Measurements from ENCODE around the gene CCDC89. TPM values are rescaled to one million over a fixed set of nuclear protein-coding genes. Genes with fewer than 3 reads are reported as not detected.

The CCDC89 gene
- total and polyA plus RNA-seq, 9 donors = 2.8 to 5.9 (median 5.1) TPM

DNA sequence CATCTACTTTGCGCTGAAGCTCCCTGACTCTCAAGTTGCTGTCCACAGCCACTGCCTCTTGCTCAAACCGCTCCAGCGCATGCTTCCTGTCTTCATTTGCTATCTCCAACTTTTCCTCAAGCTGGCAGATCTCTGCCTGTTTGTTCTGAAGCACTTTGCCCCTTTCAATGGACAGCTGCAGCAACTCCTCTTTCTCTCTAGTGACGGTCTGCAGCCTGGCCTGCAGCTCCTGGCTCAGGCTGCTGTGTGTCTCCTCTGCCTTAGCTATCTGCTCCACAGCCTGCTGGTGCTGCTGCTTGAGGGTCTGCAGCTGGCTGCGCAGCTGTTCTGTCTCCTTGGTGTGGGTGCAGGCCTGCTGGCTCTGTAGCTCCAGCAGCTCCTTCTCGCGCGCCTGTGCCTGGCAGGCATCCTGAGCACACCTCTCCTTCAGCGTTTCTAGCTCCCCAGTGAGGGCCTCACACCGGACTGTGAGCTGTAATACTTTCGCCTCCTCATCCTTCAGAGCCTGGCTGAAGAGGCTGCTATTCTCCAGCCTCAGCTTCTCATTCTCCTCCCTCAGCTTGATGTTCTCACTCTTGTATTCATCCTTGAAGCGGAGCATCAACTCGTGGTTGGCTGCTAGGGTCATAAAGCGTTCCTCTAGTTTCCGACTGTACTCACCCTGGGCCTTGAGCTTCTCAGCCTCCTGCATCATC lies 723 bp downstream of the CCDC89 start:
- WGBS, 3 donors = 7 to 12% (median 11%) methylated on average over 15 of the region's 15 CpGs
- intact Hi-C loops (cut with DNase I) = no loop called here
- DNase-seq = peak; percentile 39 to 71 (median 51)

DNA sequence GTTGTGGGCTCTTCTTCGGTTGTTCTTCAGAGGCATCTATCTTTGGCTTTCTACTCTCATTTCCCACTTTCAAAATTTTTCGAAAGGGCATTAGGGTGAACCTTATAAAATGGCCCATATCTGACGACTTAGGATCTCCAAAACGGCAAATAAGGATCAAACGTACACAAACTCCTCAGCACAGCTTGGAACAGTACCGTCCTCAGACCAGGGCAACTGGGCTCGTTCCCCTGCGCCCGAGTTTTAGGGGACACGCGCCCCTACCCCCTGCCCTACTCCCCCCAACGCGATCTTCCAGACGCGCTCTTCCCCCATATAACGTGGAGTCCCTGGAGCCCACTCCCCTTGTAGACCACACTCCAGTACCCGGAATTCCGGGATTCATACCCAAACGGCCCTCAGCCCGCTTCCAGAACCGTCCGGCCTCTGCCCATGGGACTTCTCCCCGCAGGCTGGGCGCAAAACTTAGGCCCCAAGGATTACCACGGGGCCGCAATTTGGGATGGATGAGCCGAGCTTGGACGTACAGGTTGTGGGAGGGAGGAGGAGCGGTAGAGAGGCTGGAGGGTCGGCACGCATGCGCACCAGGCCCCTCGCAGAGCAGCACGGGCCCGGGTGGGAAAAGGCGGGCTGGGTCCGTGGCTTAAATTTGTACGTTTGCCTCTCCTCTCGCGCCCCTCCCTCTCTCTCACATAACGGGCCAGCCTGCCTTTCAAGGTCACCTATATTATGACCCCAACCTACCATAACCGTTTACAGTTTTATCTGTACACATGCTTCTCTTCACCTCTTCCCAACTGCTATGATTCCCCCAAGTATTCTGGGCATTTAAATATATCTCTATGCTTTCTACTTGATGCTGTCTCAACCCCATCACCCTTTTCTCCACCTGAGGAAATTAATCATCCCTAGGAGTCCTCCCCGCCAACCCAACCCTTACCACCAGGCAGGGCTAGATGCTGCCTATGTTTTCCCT lies 3.4 kb downstream of the CCDC89 start:
- WGBS, 3 donors = 22 to 45% (median 32%) methylated on average over 43 of the region's 43 CpGs
- Histone ChIP-seq H3K36me3 (no peaks in the 10 kb centered on the region), H3K9me3 (no peaks in the 10 kb centered on the region), H3K27me3 (no peaks in the 10 kb centered on the region), H3K27ac (peak overlapping the region in 1 of 2 donors; percentile 4), H3K4me1 (ENCODE audit: insufficient read depth) (peaks cover 3% of the 10 kb centered on the region), H3K4me3 (peak overlapping the region; percentile 56)
- peak; percentile 33 for TF ChIP-seq POLR2A (IDR thresholded peaks at IDR 0.05)
- no peak for TF ChIP-seq EP300 (IDR thresholded peaks at IDR 0.05)
- intact Hi-C loops (cut with DNase I) = no loop called here
- peak; percentile 76 to 87 (median 83) for DNase-seq

More for the DNA sequence above, 723 bp downstream of the CCDC89 start:
- Histone ChIP-seq H3K36me3 (no peaks in the 10 kb centered on the region), H3K4me3 (peak overlapping the region; percentile 45), H3K27ac (peak overlapping the region; percentile 0 to 76), H3K4me1 (ENCODE audit: insufficient read depth) (peaks cover 3% of the 10 kb centered on the region), H3K9me3 (no peaks in the 10 kb centered on the region), H3K27me3 (no peaks in the 10 kb centered on the region)
- no peak for TF ChIP-seq CTCF (IDR thresholded peaks at IDR 0.05)
- no peak for TF ChIP-seq EP300 (IDR thresholded peaks at IDR 0.05)
- no peak for TF ChIP-seq POLR2A (IDR thresholded peaks at IDR 0.05)

DNA sequence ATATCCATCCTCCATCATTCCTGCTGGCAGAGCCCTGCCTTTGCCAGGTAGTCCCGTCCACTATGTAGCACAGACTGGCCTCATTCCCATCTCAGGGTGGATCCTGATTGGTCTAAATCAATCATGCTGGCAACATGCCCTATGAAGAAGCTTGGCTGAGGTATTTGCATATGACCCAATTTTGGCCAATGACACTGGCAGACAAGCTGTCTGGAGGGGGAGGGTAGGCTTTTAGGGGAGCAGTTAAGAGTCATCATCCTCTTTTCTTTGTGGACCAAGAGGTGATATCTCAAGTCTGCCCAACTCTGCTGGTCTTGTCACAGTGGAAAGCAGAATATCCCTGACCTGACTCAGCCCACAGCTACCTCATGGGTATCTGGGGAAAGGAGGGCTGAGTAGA lies 5.1 kb downstream of the CCDC89 start:
- Histone ChIP-seq H3K27ac (no peak overlapping the region), H3K36me3 (no peaks in the 10 kb centered on the region), H3K27me3 (no peaks in the 10 kb centered on the region), H3K4me1 (ENCODE audit: insufficient read depth) (peaks cover 3% of the 10 kb centered on the region), H3K9me3 (no peaks in the 10 kb centered on the region), H3K4me3 (no peak overlapping the region)
- 60 to 88% (median 82%) methylated on average over 1 of the region's 1 CpG for WGBS, 3 donors
- intact Hi-C loops (cut with DNase I) = no loop called here
- DNase-seq = no peak
- no peak for TF ChIP-seq EP300 (IDR thresholded peaks at IDR 0.05)
- TF ChIP-seq POLR2A (IDR thresholded peaks at IDR 0.05) = no peak
- no peak for TF ChIP-seq CTCF (IDR thresholded peaks at IDR 0.05)

DNA sequence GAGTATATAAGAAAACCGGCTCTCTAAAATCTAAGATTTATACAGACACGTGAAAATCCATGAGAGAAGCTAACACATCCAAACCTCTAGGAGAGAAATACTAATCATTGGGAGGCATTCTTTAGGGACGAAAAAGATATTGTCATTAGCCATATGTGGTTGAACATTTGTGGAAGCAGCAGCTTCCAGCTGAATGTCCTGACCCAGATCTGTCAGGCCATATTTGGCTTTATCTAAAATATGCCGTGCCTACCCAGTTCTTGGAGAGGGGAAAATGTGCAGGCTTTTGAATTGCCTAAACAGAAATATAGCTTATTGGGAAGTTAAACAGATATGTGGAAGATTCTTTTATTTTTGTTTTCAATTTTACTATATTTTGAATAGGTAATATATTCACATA lies 6.4 kb downstream of the CCDC89 start:
- Histone ChIP-seq H3K9me3 (no peaks in the 10 kb centered on the region), H3K4me1 (ENCODE audit: insufficient read depth) (peaks cover 3% of the 10 kb centered on the region), H3K27ac (no peak overlapping the region), H3K4me3 (no peak overlapping the region), H3K27me3 (no peaks in the 10 kb centered on the region), H3K36me3 (no peaks in the 10 kb centered on the region)
- intact Hi-C loops (cut with DNase I) = no loop called here
- TF ChIP-seq CTCF (IDR thresholded peaks at IDR 0.05) (no peak), POLR2A (IDR thresholded peaks at IDR 0.05) (no peak), EP300 (IDR thresholded peaks at IDR 0.05) (no peak)
- WGBS, 3 donors = 30 to 43% (median 37%) methylated on average over 4 of the region's 4 CpGs
- DNase-seq = no peak

Measured in ovary (tissue), 9 donors.